Measurements from ENCODE around the gene PPP1R16B.

DNA sequence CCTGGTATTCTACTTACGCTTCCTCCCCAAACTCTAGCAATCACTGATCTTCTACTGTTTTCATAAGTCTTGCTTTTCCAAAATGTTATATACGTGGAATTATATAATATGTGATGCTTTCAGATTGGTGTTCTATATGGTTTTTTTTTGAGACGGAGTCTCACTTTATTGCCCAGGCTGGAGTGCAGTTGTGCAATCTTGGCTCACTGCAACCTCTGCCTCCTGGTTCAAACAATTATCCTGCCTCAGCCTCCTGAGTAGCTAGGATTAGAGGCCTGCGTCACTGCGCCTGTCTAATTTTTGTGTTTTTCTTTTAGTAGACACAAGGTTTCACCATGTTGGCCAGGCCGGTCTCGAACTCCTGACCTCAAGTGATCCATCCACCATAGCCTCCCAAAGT is 109.9 kb downstream of the PPP1R16B start:
- TF ChIP-seq, protein P1, sequence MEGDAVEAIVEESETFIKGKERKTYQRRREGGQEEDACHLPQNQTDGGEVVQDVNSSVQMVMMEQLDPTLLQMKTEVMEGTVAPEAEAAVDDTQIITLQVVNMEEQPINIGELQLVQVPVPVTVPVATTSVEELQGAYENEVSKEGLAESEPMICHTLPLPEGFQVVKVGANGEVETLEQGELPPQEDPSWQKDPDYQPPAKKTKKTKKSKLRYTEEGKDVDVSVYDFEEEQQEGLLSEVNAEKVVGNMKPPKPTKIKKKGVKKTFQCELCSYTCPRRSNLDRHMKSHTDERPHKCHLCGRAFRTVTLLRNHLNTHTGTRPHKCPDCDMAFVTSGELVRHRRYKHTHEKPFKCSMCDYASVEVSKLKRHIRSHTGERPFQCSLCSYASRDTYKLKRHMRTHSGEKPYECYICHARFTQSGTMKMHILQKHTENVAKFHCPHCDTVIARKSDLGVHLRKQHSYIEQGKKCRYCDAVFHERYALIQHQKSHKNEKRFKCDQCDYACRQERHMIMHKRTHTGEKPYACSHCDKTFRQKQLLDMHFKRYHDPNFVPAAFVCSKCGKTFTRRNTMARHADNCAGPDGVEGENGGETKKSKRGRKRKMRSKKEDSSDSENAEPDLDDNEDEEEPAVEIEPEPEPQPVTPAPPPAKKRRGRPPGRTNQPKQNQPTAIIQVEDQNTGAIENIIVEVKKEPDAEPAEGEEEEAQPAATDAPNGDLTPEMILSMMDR (IDR thresholded peaks at IDR 0.05), result no peak
- TF ChIP-seq POLR2A (IDR thresholded peaks at IDR 0.05) (no peak), POLR2AphosphoS5 (IDR thresholded peaks at IDR 0.05) (no peak)

All from transverse colon (tissue), 4 donors.